IMR-90 (cell line): ENCODE data around the gene PSMD1. TPM values are rescaled to one million over a fixed set of nuclear protein-coding genes. Genes with fewer than 3 reads are reported as not detected.

Experiments used
- ATAC-seq: fragments of 200-7000 bp; cut with Tn5 transposase; 2 replicates; pipeline ENCODE4 v1.9.1; 2020; ENCODE audit warnings: low read depth, mild to moderate bottlenecking, moderate library complexity
- BruUV-seq: library from RNA; stranded (reverse); fragments of 400-500 nt; replicated peaks from 2 replicates; lab custom pipeline; 2021; lab: Mats Ljungman, UMichigan
- CTCF ChIA-PET: fragments of 300-600 bp; formaldehyde crosslinking; extraction: SDS; loops from one replicate; lab custom pipeline; 2021; ENCODE audit warnings: antibody characterized with exemption; lab: Yijun Ruan, JAX
- POLR2A ChIA-PET: fragments of 300-600 bp; sonication (Branson Sonifier 250); formaldehyde crosslinking; loops from one replicate; lab custom pipeline; 2022; ENCODE audit warnings: antibody characterized with exemption; ENCODE audit not compliant: unreplicated experiment; lab: Charles Lee
- DNase-seq: peaks from one replicate; pipeline ENCODE4 v3.0.0; 2013
- H2AFZ ChIP-seq: replicated peaks from 2 replicates; pipeline ENCODE3; 2013; ENCODE audit warnings: low read length, mild to moderate bottlenecking; ENCODE audit not compliant: poor library complexity
- H2AK5ac ChIP-seq: 2 replicates; pipeline ENCODE4 v1.6.1; 2013; ENCODE audit warnings: low read depth, low read length, inconsistent platforms
- H2AK9ac ChIP-seq: replicated peaks from 2 replicates; pipeline ENCODE3; 2013; ENCODE audit warnings: mild to moderate bottlenecking, low read depth, low read length, moderate library complexity; ENCODE audit not compliant: poor library complexity
- H2BK120ac ChIP-seq: 2 replicates; pipeline ENCODE4 v1.6.1; 2013; ENCODE audit warnings: low read depth, low read length, inconsistent platforms
- H2BK15ac ChIP-seq: 3 replicates; pipeline ENCODE4 v1.6.1; 2013; ENCODE audit warnings: low read depth, low read length, inconsistent platforms
- H2BK20ac ChIP-seq: 2 replicates; pipeline ENCODE4 v1.6.1; 2013; ENCODE audit warnings: low read depth, mild to moderate bottlenecking, inconsistent platforms, low read length, moderate library complexity
- H2BK5ac ChIP-seq: 2 replicates; pipeline ENCODE4 v1.6.1; 2013; ENCODE audit warnings: mild to moderate bottlenecking, low read depth, low read length, inconsistent platforms; ENCODE audit not compliant: poor library complexity, severe bottlenecking
- H3K14ac ChIP-seq: replicated peaks from 2 replicates; pipeline ENCODE4 v1.6.1; 2013; ENCODE audit warnings: low read depth, low read length, inconsistent platforms
- H3K18ac ChIP-seq: 2 replicates; pipeline ENCODE4 v1.6.1; 2013; ENCODE audit warnings: low read depth, low read length, control low read depth
- H3K23ac ChIP-seq: 2 replicates; pipeline ENCODE4 v1.6.1; 2013; ENCODE audit warnings: low read depth, low read length, inconsistent platforms
- H3K27ac ChIP-seq: 2 replicates; pipeline ENCODE4 v1.5.1; 2013; ENCODE audit warnings: mild to moderate bottlenecking, control low read depth, low read length; ENCODE audit not compliant: insufficient read depth
- H3K27me3 ChIP-seq: 2 replicates; pipeline ENCODE4 v1.6.1; 2013; ENCODE audit warnings: low read length; ENCODE audit not compliant: control insufficient read depth, insufficient read depth
- H3K36me3 ChIP-seq: 2 replicates; pipeline ENCODE4 v1.6.1; 2013; ENCODE audit warnings: low read length, mixed read lengths; ENCODE audit not compliant: control insufficient read depth, insufficient read depth
- H3K4ac ChIP-seq: 2 replicates; pipeline ENCODE4 v1.6.1; 2013; ENCODE audit warnings: low read depth, low read length, inconsistent platforms
- H3K4me1 ChIP-seq: 2 replicates; pipeline ENCODE4 v1.6.1; 2013; ENCODE audit warnings: low read length, mixed read lengths; ENCODE audit not compliant: control insufficient read depth, insufficient read depth
- H3K4me2 ChIP-seq: 2 replicates; pipeline ENCODE4 v1.6.1; 2013; ENCODE audit warnings: low read depth, mild to moderate bottlenecking, control low read depth, low read length, moderate library complexity
- H3K4me3 ChIP-seq: 2 replicates; pipeline ENCODE4 v1.5.1; 2013; ENCODE audit warnings: low read depth, mild to moderate bottlenecking, control low read depth, low read length, moderate library complexity; ENCODE audit not compliant: insufficient read depth
- H3K56ac ChIP-seq: 2 replicates; pipeline ENCODE4 v1.6.1; 2013; ENCODE audit warnings: low read length, inconsistent platforms; ENCODE audit not compliant: insufficient read depth; ENCODE audit errors: extremely low read depth
- H3K79me1 ChIP-seq, 2 experiments: 2 replicates each; pipeline ENCODE4 v1.6.1; 2013; ENCODE audit warnings: low read length in 2 of 2, inconsistent platforms in 1 of 2, low read depth in 1 of 2
- H3K9ac ChIP-seq: 2 replicates; pipeline ENCODE4 v1.6.1; 2013; ENCODE audit warnings: low read depth, low read length, control low read depth
- H3K9me1 ChIP-seq: 2 replicates; pipeline ENCODE4 v1.6.1; 2013; ENCODE audit warnings: low read length, inconsistent platforms; ENCODE audit not compliant: insufficient read depth
- H3K9me3 ChIP-seq: 2 replicates; pipeline ENCODE4 v1.6.1; 2013; ENCODE audit warnings: low read length; ENCODE audit not compliant: control insufficient read depth, insufficient read depth
- H4K20me1 ChIP-seq: 2 replicates; pipeline ENCODE4 v1.6.1; 2013; ENCODE audit warnings: low read length, inconsistent platforms; ENCODE audit not compliant: insufficient read depth
- H4K5ac ChIP-seq: 2 replicates; pipeline ENCODE4 v1.6.1; 2013; ENCODE audit warnings: mild to moderate bottlenecking, low read depth, low read length, control low read depth
- H4K8ac ChIP-seq, 2 experiments: 2 replicates each; pipeline ENCODE4 v1.6.1; 2013; ENCODE audit warnings: low read depth in 2 of 2, low read length in 2 of 2, control low read depth in 1 of 2, inconsistent platforms in 1 of 2
- H4K91ac ChIP-seq: 2 replicates; pipeline ENCODE4 v1.6.1; 2013; ENCODE audit warnings: low read depth, low read length, inconsistent platforms; ENCODE audit not compliant: insufficient read depth
- BHLHE40 ChIP-seq: fragments of 150-350 bp; IDR thresholded peaks from 2 replicates; pipeline ENCODE4 v1.6.1; 2016; ENCODE audit warnings: mild to moderate bottlenecking, low read depth, low read length
- CEBPB ChIP-seq: IDR thresholded peaks from 2 replicates; pipeline ENCODE4 v1.6.1; 2012; ENCODE audit warnings: low read depth, low read length, improper control_type of control experiment
- CHD1 ChIP-seq: IDR thresholded peaks from 2 replicates; pipeline ENCODE4 v1.6.1; 2012; ENCODE audit warnings: low read depth, low read length, improper control_type of control experiment
- FOS ChIP-seq: fragments of 150-350 bp; IDR thresholded peaks from 2 replicates; pipeline ENCODE4 v1.6.1; 2016; ENCODE audit warnings: low read depth, low read length
- MAZ ChIP-seq: IDR thresholded peaks from 2 replicates; pipeline ENCODE4 v1.6.1; 2012; ENCODE audit warnings: low read depth, mild to moderate bottlenecking, low read length, improper control_type of control experiment, moderate library complexity, borderline replicate concordance
- NFE2L2 ChIP-seq: fragments of 150-350 bp; IDR thresholded peaks from 2 replicates; pipeline ENCODE4 v1.6.1; 2016; ENCODE audit warnings: low read depth, mild to moderate bottlenecking, low read length
- POLR2A ChIP-seq: IDR thresholded peaks from 2 replicates; pipeline ENCODE4 v1.6.1; 2012; ENCODE audit warnings: mild to moderate bottlenecking, low read depth, low read length
- RAD21 ChIP-seq: IDR thresholded peaks from 2 replicates; pipeline ENCODE4 v1.6.1; 2012; ENCODE audit warnings: low read length, improper control_type of control experiment
- RFX5 ChIP-seq: IDR thresholded peaks from 2 replicates; pipeline ENCODE4 v1.8.0; 2012; ENCODE audit warnings: low read depth, mild to moderate bottlenecking, low read length, moderate library complexity
- WGBS, 2 experiments: methylation state at CpG; one replicate each; pipeline versions ENCODE4 v1.1.5 to v1.1.7; 2013; ENCODE audit warnings: missing lambda C conversion rate in 2 of 2; ENCODE audit not compliant: insufficient read length in 1 of 2; ENCODE audit errors: extremely low coverage in 2 of 2; 5-methylcytosine and 5-hydroxymethylcytosine counted together
- dilution Hi-C: fragments of 300-500 bp; cut with HindIII; formaldehyde crosslinking; loops from one replicate; pipeline ENCODE4 v1.14.3; 2018; ENCODE audit warnings: low sequenced_read_pairs; ENCODE audit not compliant: unreplicated experiment
- in situ Hi-C: fragments of 300-500 bp; cut with MboI; formaldehyde crosslinking; loops from 3 replicates; pipeline ENCODE4 v1.14.3; 2019; ENCODE audit warnings: low sequenced_read_pairs, inconsistent platforms, mixed read lengths
- intact Hi-C: fragments of 100-400 bp; cut with micrococcal nuclease; formaldehyde crosslinking; loops from 2 replicates; pipeline ENCODE4 v1.10.0; 2022
- polyA plus RNA-seq, 3 experiments: library from polyadenylated mRNA; depleted of rRNA; stranded (reverse); fragments of >200 nt; gene quantifications; 2 replicates each; pipeline ENCODE4 v1.2.3, GENCODE V29; 2012; ENCODE audit warnings: low replicate concordance in 1 of 3
- total RNA-seq: library from RNA; depleted of rRNA; stranded (reverse); fragments of >200 nt; gene quantifications from 2 replicates; pipeline ENCODE4 v1.2.3, GENCODE V29; 2012
- TF ChIP-seq, protein P1 (sequence below): fragments of 150-350 bp; IDR thresholded peaks from 2 replicates; pipeline ENCODE4 v1.6.1; 2017; ENCODE audit warnings: mild to moderate bottlenecking, antibody characterized with exemption, low read length, low read depth
- TF ChIP-seq, protein P2 (sequence below): conservative IDR thresholded peaks from 2 replicates; pipeline ENCODE4 v1.5.1; 2012; ENCODE audit warnings: mild to moderate bottlenecking, low read depth, low read length, improper control_type of control experiment

The PSMD1 gene
- total and polyA plus RNA-seq, 2 of the 4 experiments (the other 2 are of a cell fraction): 89.8 to 181 TPM

DNA sequence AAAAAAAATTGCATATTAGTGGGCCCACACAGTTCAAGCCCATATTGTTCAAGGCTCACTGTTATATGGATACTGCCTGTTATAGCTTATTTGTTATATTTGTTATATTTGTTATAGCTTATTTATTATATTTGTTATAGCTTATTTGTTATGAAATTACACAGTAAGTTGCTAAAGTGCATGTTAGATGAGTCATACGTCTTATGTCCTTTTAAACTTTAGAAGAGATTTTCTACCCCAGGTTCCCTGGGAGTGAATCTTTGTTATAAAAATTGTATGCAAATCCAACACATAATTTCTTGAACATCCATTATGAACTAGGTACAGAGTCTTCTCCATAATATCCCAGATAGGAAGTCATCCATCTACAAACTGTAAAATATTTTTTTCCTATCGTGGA lies 46.1 kb downstream of the PSMD1 start:
- Histone ChIP-seq H3K9me3 (peaks cover 19% of the 10 kb centered on the region), H4K91ac (no peak overlapping the region), H3K4me1 (peaks cover 7% of the 10 kb centered on the region), H3K18ac (no peak overlapping the region; the same call in 1 of the 2 replicates), H3K23ac (no peak overlapping the region), H4K5ac (no peak overlapping the region), H2BK15ac (no peak overlapping the region; the same call in 2 of the 3 replicates), H2AK5ac (peak overlapping the region; percentile 75; the same call in 1 of the 2 replicates), H3K27me3 (no peaks in the 10 kb centered on the region), H3K9me1 (peaks cover 7% of the 10 kb centered on the region), H3K4ac (no peak overlapping the region), H3K14ac (no peak overlapping the region), H2BK20ac (0 out of 2 replicates have a peak overlapping the region, but pooled peaks have one; percentile 75), H3K79me1 (peaks cover 9 to 33% of the 10 kb centered on the region in 2 experiments), H3K9ac (no peak overlapping the region), H2AFZ (no peak overlapping the region), H4K20me1 (no peaks in the 10 kb centered on the region; the same call in 1 of the 2 replicates), H2BK120ac (peak overlapping the region; percentile 80; the same call in 1 of the 2 replicates), H2AK9ac (no peak overlapping the region), H4K8ac (no peak overlapping the region), H3K56ac (no peak overlapping the region), H3K27ac (peak overlapping the region; percentile 86; the same call in 1 of the 2 replicates), H3K36me3 (peaks cover 26% of the 10 kb centered on the region), H3K4me2 (no peak overlapping the region), H2BK5ac (peak overlapping the region; percentile 75), H3K4me3 (no peak overlapping the region)
- intact Hi-C loops (no loop called here), in situ Hi-C loops (loop anchor here (10.0 kb wide), 2 partner anchors 312 to 352 kb away; no protein-coding TSS in a partner anchor), dilution Hi-C loops (no loop called here)
- CTCF ChIA-PET: interaction anchor here (0.6 to 1.5 kb wide), 3 partner anchors 8 to 84 kb away, joined by 3 to 6 read pairs (median 3); no protein-coding TSS in a partner anchor
- ATAC-seq: no peak
- WGBS, 2 experiments: no CpG with 5 or more reads among the region's 2 CpGs
- TF ChIP-seq, protein P1, sequence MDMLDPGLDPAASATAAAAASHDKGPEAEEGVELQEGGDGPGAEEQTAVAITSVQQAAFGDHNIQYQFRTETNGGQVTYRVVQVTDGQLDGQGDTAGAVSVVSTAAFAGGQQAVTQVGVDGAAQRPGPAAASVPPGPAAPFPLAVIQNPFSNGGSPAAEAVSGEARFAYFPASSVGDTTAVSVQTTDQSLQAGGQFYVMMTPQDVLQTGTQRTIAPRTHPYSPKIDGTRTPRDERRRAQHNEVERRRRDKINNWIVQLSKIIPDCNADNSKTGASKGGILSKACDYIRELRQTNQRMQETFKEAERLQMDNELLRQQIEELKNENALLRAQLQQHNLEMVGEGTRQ: no peak
- TF ChIP-seq FOS: peak; percentile 43; the same call in 1 of the 2 replicates
- TF ChIP-seq CHD1: no peak
- TF ChIP-seq RFX5: no peak
- TF ChIP-seq NFE2L2: no peak
- peak; percentile 9; the same call in 1 of the 2 replicates for TF ChIP-seq CEBPB
- TF ChIP-seq, protein P2, sequence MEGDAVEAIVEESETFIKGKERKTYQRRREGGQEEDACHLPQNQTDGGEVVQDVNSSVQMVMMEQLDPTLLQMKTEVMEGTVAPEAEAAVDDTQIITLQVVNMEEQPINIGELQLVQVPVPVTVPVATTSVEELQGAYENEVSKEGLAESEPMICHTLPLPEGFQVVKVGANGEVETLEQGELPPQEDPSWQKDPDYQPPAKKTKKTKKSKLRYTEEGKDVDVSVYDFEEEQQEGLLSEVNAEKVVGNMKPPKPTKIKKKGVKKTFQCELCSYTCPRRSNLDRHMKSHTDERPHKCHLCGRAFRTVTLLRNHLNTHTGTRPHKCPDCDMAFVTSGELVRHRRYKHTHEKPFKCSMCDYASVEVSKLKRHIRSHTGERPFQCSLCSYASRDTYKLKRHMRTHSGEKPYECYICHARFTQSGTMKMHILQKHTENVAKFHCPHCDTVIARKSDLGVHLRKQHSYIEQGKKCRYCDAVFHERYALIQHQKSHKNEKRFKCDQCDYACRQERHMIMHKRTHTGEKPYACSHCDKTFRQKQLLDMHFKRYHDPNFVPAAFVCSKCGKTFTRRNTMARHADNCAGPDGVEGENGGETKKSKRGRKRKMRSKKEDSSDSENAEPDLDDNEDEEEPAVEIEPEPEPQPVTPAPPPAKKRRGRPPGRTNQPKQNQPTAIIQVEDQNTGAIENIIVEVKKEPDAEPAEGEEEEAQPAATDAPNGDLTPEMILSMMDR: no peak
- TF ChIP-seq BHLHE40: no peak
- TF ChIP-seq RAD21: no peak
- no peak for TF ChIP-seq MAZ
- TF ChIP-seq POLR2A: no peak
- peak; percentile 45 for DNase-seq
- POLR2A ChIA-PET: interaction anchor here (0.7 kb wide), 1 partner anchor 59 kb away, joined by 3 read pairs; no protein-coding TSS in a partner anchor
- BruUV-seq: no TSS peak
